DMS53 (cell line): Measurements from ENCODE around the gene FAM9C.
A peak's percentile ranks its signal among the peaks of the same experiment; 100 is the strongest.
"Not testable (repeated sequence)": the region's sequence is repeated elsewhere in the genome, so short reads cannot be mapped to it uniquely, and the experiment has no call there.

Source experiments
- DNase-seq: peaks from one replicate; lab custom pipeline; 2025; lab: John Stamatoyannopoulos, UW

The FAM9C gene

GRCh38 chrX:13043138-13043537 lies 1.3 kb downstream of the FAM9C start:
- DNase-seq = no peak

DNA sequence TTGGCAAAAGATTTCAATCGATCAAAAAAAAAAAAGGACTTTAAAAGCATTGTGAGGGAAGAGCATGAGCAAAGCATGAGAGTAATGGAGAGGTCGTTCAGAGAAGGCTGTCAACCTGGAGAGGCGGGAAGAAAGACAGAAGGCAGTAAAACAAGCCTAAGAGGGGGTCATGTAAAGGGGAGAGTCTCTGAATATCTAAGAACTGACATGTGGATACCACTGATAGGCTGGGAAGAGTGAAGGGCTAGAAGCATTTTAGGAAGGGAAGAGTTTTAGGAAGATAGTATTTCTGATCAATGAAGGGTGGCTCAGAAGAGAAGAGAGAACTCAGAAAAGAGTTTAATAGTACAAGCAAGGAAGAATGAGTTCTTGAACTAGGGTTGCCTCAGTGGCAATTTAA lies 7.5 kb downstream of the FAM9C start:
- no peak for DNase-seq

- no peak for DNase-seq
These were observed 11.2 kb downstream of the FAM9C start for GRCh38 chrX:13033193-13033592.

- DNase-seq = peak; percentile 1
These were observed 14.3 kb downstream of the FAM9C start for GRCh38 chrX:13029887-13030771.

DNA sequence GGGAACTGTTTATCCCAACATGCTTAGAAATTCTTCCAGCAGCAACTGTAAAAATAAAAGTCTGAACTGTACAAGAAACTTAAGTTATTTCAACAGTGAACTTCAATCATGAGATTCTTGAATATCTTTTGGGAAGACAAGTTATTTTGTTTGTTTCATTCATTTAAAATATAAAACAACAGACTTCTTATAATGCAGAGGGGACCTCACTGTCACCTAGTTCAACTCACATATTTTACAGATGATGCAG lies 14.9 kb downstream of the FAM9C start:
- DNase-seq = no peak

GRCh38 chrX:13028871-13029636 lies 15.4 kb downstream of the FAM9C start:
- peak; percentile 41 for DNase-seq

- no peak for DNase-seq
These were observed 17.4 kb downstream of the FAM9C start for GRCh38 chrX:13026877-13027652.

DNA sequence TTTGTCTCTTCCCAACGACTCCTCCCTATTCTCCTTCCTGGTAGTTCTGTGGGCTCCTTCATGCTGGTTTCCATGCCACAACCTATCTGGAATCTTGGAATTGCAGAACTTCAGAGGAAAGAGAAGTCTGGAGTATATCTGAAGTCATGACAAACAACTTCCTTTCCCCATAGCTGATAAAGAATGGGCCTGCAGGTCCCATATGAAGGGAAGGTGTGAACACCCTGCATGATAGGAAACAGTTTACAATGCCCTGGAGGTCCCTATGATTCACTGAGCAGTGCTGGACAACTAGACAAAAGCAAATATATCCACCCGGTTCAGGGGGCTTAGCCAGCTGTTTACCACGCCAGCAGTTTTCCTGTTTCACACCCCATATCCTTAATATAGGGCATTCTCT lies 19.4 kb downstream of the FAM9C start:
- DNase-seq = no peak

DNA sequence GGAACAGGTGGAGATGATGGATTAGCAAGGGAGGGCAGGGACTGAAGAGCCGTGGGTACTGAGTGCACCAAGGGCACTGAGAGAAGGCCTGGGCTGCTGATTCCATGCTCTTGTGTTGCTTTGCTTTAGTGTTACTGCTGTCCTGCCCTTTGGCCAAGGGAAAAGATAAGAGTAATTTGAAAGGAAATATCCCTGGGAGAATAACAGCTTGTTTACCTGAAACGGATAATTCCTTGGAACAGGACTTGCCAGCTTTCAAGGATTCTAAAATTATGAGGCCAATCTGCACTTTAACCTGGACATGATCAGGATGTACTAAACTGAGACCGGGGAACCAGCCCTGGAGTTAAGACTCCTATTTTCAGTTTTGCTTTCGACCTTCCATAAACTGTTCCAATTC lies 20.4 kb downstream of the FAM9C start:
- DNase-seq = no peak

- DNase-seq = no peak
These were observed 20.9 kb downstream of the FAM9C start for GRCh38 chrX:13023567-13023966.

DNA sequence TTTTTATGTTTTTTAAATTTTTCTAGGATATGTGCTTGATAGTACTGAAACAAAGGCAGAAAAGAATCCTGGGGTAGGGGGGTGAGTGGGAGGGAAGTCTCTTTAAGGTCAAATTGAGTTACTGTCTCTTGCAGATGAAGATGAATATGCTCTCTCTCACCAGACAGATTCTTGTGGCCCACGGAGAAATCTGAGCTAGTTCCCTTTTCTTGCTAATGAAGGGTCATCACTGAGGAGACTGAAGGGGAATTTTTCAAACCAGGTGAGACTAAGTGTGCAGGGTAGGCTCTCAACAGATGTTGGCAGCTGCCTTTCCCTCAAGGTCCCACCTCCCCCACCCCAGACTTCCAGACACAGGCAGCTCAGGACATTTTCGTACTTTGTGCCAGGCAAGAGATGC lies 21.5 kb downstream of the FAM9C start:
- no peak for DNase-seq

- DNase-seq = not testable (repeated sequence)
These were observed 27.7 kb downstream of the FAM9C start for GRCh38 chrX:13016731-13017130.

- DNase-seq = no peak
These were observed 28.7 kb downstream of the FAM9C start for GRCh38 chrX:13015536-13016236.

- DNase-seq = no peak
These were observed 30.0 kb downstream of the FAM9C start for GRCh38 chrX:13014111-13015096.

DNA sequence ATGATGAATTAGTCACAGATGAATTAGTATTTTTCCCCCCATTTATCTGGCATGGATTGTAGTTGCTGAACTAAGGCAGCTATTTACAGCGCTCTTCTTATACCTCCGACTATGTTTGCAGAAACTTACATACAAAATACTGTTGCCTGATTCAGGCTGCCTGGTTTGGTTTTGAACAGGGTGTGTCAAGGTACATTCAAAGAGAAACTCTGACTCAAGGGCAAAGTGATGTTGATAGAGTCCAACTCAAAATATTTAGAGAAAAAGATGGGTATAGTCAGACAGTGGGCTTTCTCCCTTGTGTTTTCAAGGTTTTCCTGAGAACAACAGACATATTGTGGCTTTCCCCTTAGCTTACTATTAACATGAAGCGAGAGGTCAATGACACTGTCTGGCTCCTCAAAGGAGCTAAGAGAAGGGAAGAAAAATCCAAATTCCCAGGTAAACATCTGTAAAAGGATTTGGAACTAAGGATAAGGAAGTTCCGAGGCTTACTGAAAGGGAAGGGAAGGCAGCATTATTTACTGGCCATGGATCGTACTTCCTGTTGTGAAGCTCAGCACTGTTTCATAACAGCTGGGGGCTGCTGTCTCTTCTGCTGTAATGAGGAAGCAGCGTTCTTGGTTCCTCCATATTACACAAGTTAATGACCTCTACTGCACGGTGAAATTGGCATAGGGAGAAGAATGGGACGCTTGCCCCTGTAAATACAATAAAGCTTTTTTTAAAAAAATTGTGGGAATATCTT lies 30.9 kb downstream of the FAM9C start:
- DNase-seq = peak; percentile 0

- no peak for DNase-seq
These were observed 33.9 kb downstream of the FAM9C start for GRCh38 chrX:13010546-13010945.

GRCh38 chrX:13009844-13010243 lies 34.6 kb downstream of the FAM9C start:
- no peak for DNase-seq

GRCh38 chrX:13009273-13009672 lies 35.1 kb downstream of the FAM9C start:
- peak; percentile 3 for DNase-seq

- DNase-seq = no peak
These were observed 35.6 kb downstream of the FAM9C start for GRCh38 chrX:13008851-13009250.

DNA sequence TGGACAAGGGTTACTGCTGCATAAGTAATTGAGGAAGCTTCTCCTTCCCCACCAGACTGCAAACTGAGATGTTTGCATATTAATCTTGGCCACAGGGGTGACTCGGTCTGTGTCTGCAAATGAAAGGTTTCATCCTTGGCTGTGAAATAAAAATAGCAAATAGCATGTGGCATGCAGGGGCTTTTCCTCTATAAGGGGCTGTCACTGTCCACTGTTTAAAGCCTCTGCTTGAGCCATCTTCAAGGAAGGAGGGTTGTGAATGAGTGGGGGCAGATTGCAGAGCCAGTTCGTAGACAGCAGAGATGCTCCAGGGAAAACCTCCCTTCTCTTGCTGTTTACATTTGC lies 36.3 kb downstream of the FAM9C start:
- no peak for DNase-seq
